ES-I3 (cell line): ENCODE results near the gene CALCA.

Source experiments
- H3K36me3 ChIP-seq: 2 replicates; pipeline ENCODE4 v1.6.1; 2013; ENCODE audit warnings: mild to moderate bottlenecking, low read length, control low read depth, moderate library complexity; ENCODE audit not compliant: insufficient read depth
- H3K4me1 ChIP-seq: 2 replicates; pipeline ENCODE4 v1.6.1; 2013; ENCODE audit warnings: mild to moderate bottlenecking, control low read depth, low read length; ENCODE audit not compliant: insufficient read depth
- H3K9ac ChIP-seq: 2 replicates; pipeline ENCODE4 v1.6.1; 2013; ENCODE audit warnings: low read depth, mild to moderate bottlenecking, low read length, moderate library complexity
- H3K9me3 ChIP-seq: 2 replicates; pipeline ENCODE4 v1.6.1; 2013; ENCODE audit warnings: mild to moderate bottlenecking, low read length, moderate library complexity; ENCODE audit not compliant: control insufficient read depth, insufficient read depth

CALCA gene

GRCh38 chr11:14924318-14924717 is 47.8 kb downstream of the CALCA start:
- H3K4me1 ChIP-seq, result no peaks in the 10 kb centered on the region
- H3K9ac ChIP-seq, result no peak overlapping the region
- H3K9me3 ChIP-seq, result no peaks in the 10 kb centered on the region; the same call in 1 of the 2 replicates
- no peaks in the 10 kb centered on the region for H3K36me3 ChIP-seq
